LNCaP clone FGC (cell line): ENCODE measurements around the gene INPP4B.

Experiments
- DNase-seq: peaks from one replicate; pipeline ENCODE4 v3.0.0-alpha.2; 2011; ENCODE audit warnings: low read depth
- H3K4me3 ChIP-seq: 2 replicates; pipeline ENCODE4 v1.5.1; 2011; ENCODE audit warnings: mild to moderate bottlenecking, low read depth, low read length, control low read depth
- CTCF ChIP-seq: IDR thresholded peaks from 2 replicates; pipeline ENCODE4 v1.5.1; 2012; ENCODE audit warnings: mild to moderate bottlenecking; ENCODE audit not compliant: control insufficient read depth, insufficient read depth; ENCODE audit errors: extremely low read depth

INPP4B gene

GRCh38 chr4:142832022-142832421 lies 14.1 kb downstream of the INPP4B start:
- no peak overlapping the region for H3K4me3 ChIP-seq
- TF ChIP-seq CTCF: no peak
- DNase-seq: no peak

- no peak for DNase-seq
- TF ChIP-seq CTCF: no peak
- H3K4me3 ChIP-seq: no peak overlapping the region
Observed at GRCh38 chr4:142826503-142827241, 19.4 kb downstream of the INPP4B start.

GRCh38 chr4:142824368-142824767 lies 21.7 kb downstream of the INPP4B start:
- TF ChIP-seq CTCF: no peak
- H3K4me3 ChIP-seq: no peak overlapping the region
- DNase-seq: no peak

- no peak for TF ChIP-seq CTCF
- DNase-seq: no peak
- no peak overlapping the region for H3K4me3 ChIP-seq
Observed at GRCh38 chr4:142823796-142824195, 22.3 kb downstream of the INPP4B start.

- no peak overlapping the region for H3K4me3 ChIP-seq
- DNase-seq: no peak
- no peak for TF ChIP-seq CTCF
Observed at GRCh38 chr4:142818476-142818875, 27.6 kb downstream of the INPP4B start.

- no peak for DNase-seq
- H3K4me3 ChIP-seq: no peak overlapping the region
- TF ChIP-seq CTCF: no peak
Observed at GRCh38 chr4:142818031-142818430, 28.1 kb downstream of the INPP4B start.

- no peak for TF ChIP-seq CTCF
- H3K4me3 ChIP-seq: no peak overlapping the region
- DNase-seq: no peak
Observed at GRCh38 chr4:142817442-142817841, 28.7 kb downstream of the INPP4B start.
